WTC11 (cell line): Measurements from ENCODE around the gene IL25. TPM values are rescaled to one million over a fixed set of nuclear protein-coding genes. Genes with fewer than 3 reads are reported as not detected.
A peak's percentile ranks its signal among the peaks of the same experiment; 100 is the strongest.

Experiments used
- ATAC-seq: fragments of 200-7000 bp; cut with Tn5 transposase; 2 replicates; pipeline ENCODE4 v1.10.0; 2021; ENCODE audit warnings: mild to moderate bottlenecking, moderate library complexity
- CTCF ChIA-PET: fragments of 300-600 bp; sonication (Branson Sonifier 250); formaldehyde crosslinking; loops from one replicate; lab custom pipeline; 2021; ENCODE audit warnings: antibody characterized with exemption; lab: Charles Lee
- POLR2A ChIA-PET: fragments of 350-600 bp; sonication (Branson Sonifier 250); formaldehyde crosslinking; loops from one replicate; lab custom pipeline; 2021; ENCODE audit warnings: antibody characterized with exemption; lab: Charles Lee
- DNase-seq: peaks from one replicate; pipeline ENCODE4 v3.0.0; 2021; ENCODE audit warnings: low spot score
- H3K27ac Mint-ChIP-seq: 2 replicates; pipeline ENCODE4 v1.8.0; 2021; ENCODE audit warnings: mixed read lengths
- H3K27me3 Mint-ChIP-seq: 2 replicates; pipeline ENCODE4 v1.8.0; 2021; ENCODE audit warnings: low read depth, mild to moderate bottlenecking, moderate library complexity, mixed read lengths
- H3K36me3 Mint-ChIP-seq: 2 replicates; pipeline ENCODE4 v1.8.0; 2021; ENCODE audit warnings: mixed read lengths
- H3K4me1 Mint-ChIP-seq: 2 replicates; pipeline ENCODE4 v1.8.0; 2022; ENCODE audit warnings: mixed read lengths
- H3K4me3 Mint-ChIP-seq: 2 replicates; pipeline ENCODE4 v1.8.0; 2021; ENCODE audit warnings: mild to moderate bottlenecking, moderate library complexity, mixed read lengths
- H3K9me3 Mint-ChIP-seq: 2 replicates; pipeline ENCODE4 v1.8.0; 2021; ENCODE audit warnings: mixed read lengths
- ELF4 ChIP-seq: sonication (generic); formaldehyde crosslinking; IDR thresholded peaks from 2 replicates; pipeline ENCODE4 v1.8.1; 2022; ENCODE audit warnings: low read depth, mild to moderate bottlenecking, moderate library complexity, missing genetic modification reagents
- FOXK1 ChIP-seq: sonication (generic); formaldehyde crosslinking; IDR thresholded peaks from 2 replicates; pipeline ENCODE4 v1.8.0; 2022; ENCODE audit warnings: mild to moderate bottlenecking, moderate library complexity, missing genetic modification reagents
- GABPB1 ChIP-seq: sonication (generic); formaldehyde crosslinking; IDR thresholded peaks from 2 replicates; pipeline ENCODE4 v1.8.1; 2023; ENCODE audit warnings: mild to moderate bottlenecking, missing genetic modification reagents
- PRDM15 ChIP-seq: sonication (generic); formaldehyde crosslinking; IDR thresholded peaks from 2 replicates; pipeline ENCODE4 v1.8.0; 2022; ENCODE audit warnings: missing genetic modification reagents
- SMAD4 ChIP-seq: sonication (generic); formaldehyde crosslinking; IDR thresholded peaks from 2 replicates; pipeline ENCODE4 v1.8.0; 2022; ENCODE audit warnings: mild to moderate bottlenecking, missing genetic modification reagents
- SOX15 ChIP-seq: fragments of 250-450 bp; sonication (Bioruptor Pico); IDR thresholded peaks from 2 replicates; pipeline ENCODE4 v1.9.0; 2021; ENCODE audit warnings: mild to moderate bottlenecking
- SP1 ChIP-seq: sonication (generic); formaldehyde crosslinking; conservative IDR thresholded peaks from 2 replicates; pipeline ENCODE4 v1.8.1; 2022; ENCODE audit warnings: missing genetic modification reagents
- TP53 ChIP-seq: sonication (generic); formaldehyde crosslinking; IDR thresholded peaks from 2 replicates; pipeline ENCODE4 v1.8.1; 2023; ENCODE audit warnings: mild to moderate bottlenecking, missing genetic modification reagents
- ZMAT4 ChIP-seq: fragments of 250-450 bp; sonication (Bioruptor Pico); IDR thresholded peaks from 2 replicates; pipeline ENCODE4 v1.9.0; 2021; ENCODE audit warnings: mild to moderate bottlenecking
- ZNF138 ChIP-seq: sonication (generic); formaldehyde crosslinking; conservative IDR thresholded peaks from 2 replicates; pipeline ENCODE4 v1.8.1; 2022; ENCODE audit warnings: mild to moderate bottlenecking, moderate library complexity, missing genetic modification reagents
- ZNF219 ChIP-seq: sonication (generic); formaldehyde crosslinking; IDR thresholded peaks from 2 replicates; pipeline ENCODE4 v1.8.0; 2023; ENCODE audit warnings: missing genetic modification reagents, mild to moderate bottlenecking, borderline replicate concordance
- ZNF416 ChIP-seq: fragments of 250-450 bp; sonication (Bioruptor Pico); IDR thresholded peaks from 2 replicates; pipeline ENCODE4 v1.9.0; 2021; ENCODE audit warnings: mild to moderate bottlenecking, inconsistent platforms
- ZNF512 ChIP-seq: sonication (generic); formaldehyde crosslinking; IDR thresholded peaks from 2 replicates; pipeline ENCODE4 v1.8.1; 2022; ENCODE audit warnings: missing genetic modification reagents, borderline replicate concordance
- total RNA-seq: library from RNA; stranded (reverse); gene quantifications from 3 replicates; pipeline ENCODE4 v1.2.3, GENCODE V29; 2021
- TF ChIP-seq, protein P1 (sequence below): sonication (generic); formaldehyde crosslinking; IDR thresholded peaks from 2 replicates; pipeline ENCODE4 v1.8.1; 2023; ENCODE audit warnings: mild to moderate bottlenecking, missing genetic modification reagents
- TF ChIP-seq, protein P2 (sequence below): sonication (generic); formaldehyde crosslinking; IDR thresholded peaks from 2 replicates; pipeline ENCODE4 v1.8.0; 2022; ENCODE audit warnings: mild to moderate bottlenecking, missing genetic modification reagents

IL25 gene
- total RNA-seq, 1 experiment from 2014 or later: 0.24 TPM

GRCh38 chr14:23375527-23376251 is 3.1 kb downstream of the IL25 start:
- Mint-ChIP-seq H3K27ac (no peak overlapping the region), H3K27me3 (peaks cover 61% of the 10 kb centered on the region), H3K4me1 (peaks cover 11% of the 10 kb centered on the region)
- CTCF ChIA-PET: interaction anchor here (0.9 to 3.6 kb wide), 19 partner anchors 8 to 307 kb away, joined by 3 to 38 read pairs (median 7); partner anchors contain the start of genes PABPN1 and SLC22A17
- no peak for TF ChIP-seq TP53 (CRISPR knock-in tag)
- TF ChIP-seq, all 79 proteins: peak for 0
- DNase-seq: no peak
- Mint-ChIP-seq H3K9me3 (no peaks in the 10 kb centered on the region), H3K4me3 (no peak overlapping the region), H3K36me3 (no peaks in the 10 kb centered on the region)
- ATAC-seq: no peak
- POLR2A ChIA-PET: interaction anchor here (1.2 to 1.5 kb wide), 3 partner anchors 10 to 49 kb away, joined by 3 to 4 read pairs (median 4); no protein-coding TSS in a partner anchor

DNA sequence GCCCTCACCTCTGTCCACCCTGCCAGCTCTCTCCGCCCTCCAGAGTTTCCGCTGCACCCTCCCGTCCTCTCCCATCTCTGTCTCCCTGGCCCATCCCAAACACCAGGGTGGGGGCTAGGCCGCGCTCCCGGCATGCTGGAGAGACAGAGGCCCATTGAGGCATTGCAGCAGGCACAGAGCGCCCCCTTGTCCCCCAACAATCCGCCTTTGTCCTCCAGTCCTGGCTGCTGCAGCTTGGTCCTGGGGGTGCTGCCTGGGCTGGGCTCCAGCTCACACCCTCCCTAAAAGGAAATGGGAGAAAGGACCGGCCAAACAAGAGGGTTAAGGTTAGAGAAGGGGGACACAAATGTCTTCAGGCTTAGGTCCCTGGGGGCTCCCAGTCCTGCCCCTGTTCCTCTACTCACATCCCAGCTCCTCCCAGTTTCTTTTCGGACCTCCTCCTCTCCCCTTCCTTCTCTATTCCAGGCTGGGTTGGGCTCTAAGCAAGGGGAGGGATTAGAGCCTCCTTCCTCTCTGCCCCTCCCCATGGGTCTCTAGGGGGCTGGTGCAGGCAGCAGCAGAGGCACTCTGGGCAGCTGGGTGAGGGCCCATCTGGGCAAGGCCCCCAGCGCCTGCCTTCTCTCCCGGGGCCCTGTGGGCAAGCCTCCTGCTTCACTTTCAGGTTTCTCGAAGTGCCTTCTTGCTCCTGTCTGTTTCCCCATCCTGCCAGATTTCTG is 4.0 kb downstream of the IL25 start, which contains the start of gene CMTM5:
Gene CMTM5, plus strand, starts transcription at position 565 of the 716 bp plus-strand sequence. CDS start 206 bp downstream, outside the sequence.
- H3K4me1 Mint-ChIP-seq: peaks cover 11% of the 10 kb centered on the region
- no peak within 1 kb of the TSS for H3K27ac Mint-ChIP-seq

DNA sequence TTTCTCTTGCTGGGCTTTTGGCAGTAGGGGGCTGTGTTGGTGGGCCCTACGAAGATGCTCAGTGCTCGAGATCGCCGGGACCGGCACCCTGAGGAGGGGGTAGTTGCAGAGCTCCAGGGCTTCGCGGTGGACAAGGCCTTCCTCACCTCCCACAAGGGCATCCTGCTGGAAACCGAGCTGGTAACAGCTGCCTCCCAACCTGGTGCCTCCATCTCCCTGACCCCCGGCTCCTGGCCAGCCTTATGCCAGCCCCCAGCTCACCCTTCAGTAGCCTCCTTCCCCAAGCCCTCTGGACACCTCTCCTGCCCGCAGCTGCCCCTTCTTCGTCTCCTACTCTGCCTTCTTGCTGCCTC is 4.6 kb downstream of the IL25 start:
- Mint-ChIP-seq H3K4me3 (no peak overlapping the region), H3K27me3 (peaks cover 54% of the 10 kb centered on the region), H3K36me3 (no peaks in the 10 kb centered on the region), H3K4me1 (peaks cover 11% of the 10 kb centered on the region), H3K9me3 (no peaks in the 10 kb centered on the region), H3K27ac (no peak overlapping the region)
- CTCF ChIA-PET: interaction anchor here (0.6 to 3.6 kb wide), 24 partner anchors 9 to 308 kb away, joined by 3 to 38 read pairs (median 6); partner anchors contain the start of genes PABPN1 and SLC22A17
- DNase-seq: no peak
- POLR2A ChIA-PET: interaction anchor here (1.2 kb wide), 1 partner anchor 12 kb away, joined by 4 read pairs; no protein-coding TSS in a partner anchor
- ATAC-seq: no peak
- TF ChIP-seq ELF4 (CRISPR knock-in tag): no peak
- TF ChIP-seq SP1 (CRISPR knock-in tag): no peak
- no peak for TF ChIP-seq ZNF416 (CRISPR knock-in tag)
- no peak for TF ChIP-seq ZNF138
- TF ChIP-seq ZMAT4 (CRISPR knock-in tag): no peak
- TF ChIP-seq GABPB1 (CRISPR knock-in tag): no peak
- no peak for TF ChIP-seq FOXK1 (CRISPR knock-in tag)
- TF ChIP-seq SMAD4 (CRISPR knock-in tag): no peak
- no peak for TF ChIP-seq ZNF219 (CRISPR knock-in tag)
- TF ChIP-seq ZNF512 (CRISPR knock-in tag): no peak
- TF ChIP-seq, protein P1, sequence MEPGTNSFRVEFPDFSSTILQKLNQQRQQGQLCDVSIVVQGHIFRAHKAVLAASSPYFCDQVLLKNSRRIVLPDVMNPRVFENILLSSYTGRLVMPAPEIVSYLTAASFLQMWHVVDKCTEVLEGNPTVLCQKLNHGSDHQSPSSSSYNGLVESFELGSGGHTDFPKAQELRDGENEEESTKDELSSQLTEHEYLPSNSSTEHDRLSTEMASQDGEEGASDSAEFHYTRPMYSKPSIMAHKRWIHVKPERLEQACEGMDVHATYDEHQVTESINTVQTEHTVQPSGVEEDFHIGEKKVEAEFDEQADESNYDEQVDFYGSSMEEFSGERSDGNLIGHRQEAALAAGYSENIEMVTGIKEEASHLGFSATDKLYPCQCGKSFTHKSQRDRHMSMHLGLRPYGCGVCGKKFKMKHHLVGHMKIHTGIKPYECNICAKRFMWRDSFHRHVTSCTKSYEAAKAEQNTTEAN (CRISPR knock-in tag): no peak
- TF ChIP-seq, protein P2, sequence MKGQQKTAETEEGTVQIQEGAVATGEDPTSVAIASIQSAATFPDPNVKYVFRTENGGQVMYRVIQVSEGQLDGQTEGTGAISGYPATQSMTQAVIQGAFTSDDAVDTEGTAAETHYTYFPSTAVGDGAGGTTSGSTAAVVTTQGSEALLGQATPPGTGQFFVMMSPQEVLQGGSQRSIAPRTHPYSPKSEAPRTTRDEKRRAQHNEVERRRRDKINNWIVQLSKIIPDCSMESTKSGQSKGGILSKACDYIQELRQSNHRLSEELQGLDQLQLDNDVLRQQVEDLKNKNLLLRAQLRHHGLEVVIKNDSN (CRISPR knock-in tag): no peak

More for the DNA sequence above, 4.0 kb downstream of the IL25 start, which contains the start of gene CMTM5:
- DNase-seq (peak; percentile 45), ATAC-seq (peak; percentile 84)
- peak; percentile 71 for TF ChIP-seq PRDM15 (CRISPR knock-in tag)
- TF ChIP-seq SOX15 (CRISPR knock-in tag): no peak
- Mint-ChIP-seq H3K9me3 (no peaks in the 10 kb centered on the region), H3K36me3 (no peaks in the 10 kb centered on the region), H3K27me3 (peaks cover 58% of the 10 kb centered on the region), H3K4me3 (peak within 1 kb of the TSS; percentile 50)
- ChIA-PET CTCF (interaction anchor here (0.6 to 3.6 kb wide), 28 partner anchors 9 to 407 kb away, joined by 3 to 38 read pairs (median 5); partner anchors contain the start of genes PABPN1 and SLC22A17), POLR2A (interaction anchor here (1.2 kb wide), 2 partner anchors 13 to 50 kb away, joined by 3 to 4 read pairs; no protein-coding TSS in a partner anchor)
